Measurements from ENCODE around the gene LLCFC1. TPM values are rescaled to one million over a fixed set of nuclear protein-coding genes. Genes with fewer than 3 reads are reported as not detected.

Gene LLCFC1
- total RNA-seq, 2 donors from 2014 or later: not detected

DNA sequence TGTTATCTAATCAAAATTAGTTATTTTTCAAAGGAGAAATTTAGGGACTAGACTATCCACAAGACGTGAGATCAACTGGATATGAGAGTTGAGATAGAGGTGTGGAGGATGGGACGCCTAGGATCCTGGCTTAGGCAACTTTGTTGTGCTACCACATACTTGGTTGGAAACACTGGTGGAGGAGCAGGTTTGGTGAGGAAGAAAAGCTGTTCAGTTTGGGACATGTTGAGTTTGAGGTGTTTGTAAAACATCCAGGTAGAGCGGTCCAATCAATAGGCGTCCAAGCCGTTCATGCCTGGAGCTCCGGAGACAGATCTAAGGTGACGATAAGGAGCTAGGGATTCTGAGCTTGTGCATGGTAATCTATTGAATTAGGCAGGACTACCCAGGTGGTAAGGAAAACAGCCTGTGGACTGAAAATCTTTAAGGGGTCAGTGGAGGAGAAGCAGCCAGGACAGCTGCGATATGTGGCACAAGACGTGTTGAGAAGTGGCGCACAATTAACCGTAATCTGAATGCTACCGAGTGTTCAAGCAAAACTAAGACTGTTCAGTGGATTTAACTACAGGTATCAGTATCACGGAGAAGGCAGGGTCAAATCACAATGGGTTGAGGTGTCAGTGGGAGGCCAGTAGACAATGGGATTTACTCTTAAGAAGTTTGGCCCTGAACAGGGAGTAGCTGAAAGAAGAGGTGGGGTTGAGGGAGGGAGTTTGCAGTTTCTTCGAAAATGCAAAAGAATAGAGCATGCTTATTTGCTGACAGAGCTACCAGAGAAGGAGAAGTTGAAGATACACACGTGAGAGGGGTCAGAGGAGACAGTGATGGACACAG lies 37.6 kb upstream of the LLCFC1 start:
- H3K36me3 Mint-ChIP-seq (ENCODE audit: low read depth): peaks cover 8% of the 10 kb centered on the region
- H3K27me3 Mint-ChIP-seq: peaks cover 24% of the 10 kb centered on the region
- ATAC-seq: no peak

DNA sequence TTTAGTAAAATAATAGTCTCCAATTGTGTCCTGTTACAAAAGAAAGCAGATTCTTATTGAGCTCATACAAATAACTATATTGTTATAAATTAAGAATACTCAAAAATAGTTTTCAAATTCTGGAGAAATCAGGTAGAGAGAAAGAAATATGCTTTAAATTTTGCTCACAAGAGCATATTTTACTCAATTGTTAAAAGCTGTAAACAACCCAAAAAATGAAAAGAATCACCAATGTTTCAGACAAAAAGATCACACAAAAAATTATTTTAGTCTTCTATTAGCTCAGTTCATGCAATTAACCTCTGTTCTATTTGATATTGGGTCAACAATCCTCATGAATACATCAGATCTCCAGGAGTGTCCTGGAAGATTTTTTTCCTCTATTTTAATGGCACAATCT lies 35.2 kb upstream of the LLCFC1 start:
- Mint-ChIP-seq H3K4me3 (no peak overlapping the region), H3K27ac (no peak overlapping the region), H3K27me3 (peaks cover 29% of the 10 kb centered on the region), H3K4me1 (peaks cover 4% of the 10 kb centered on the region), H3K36me3 (ENCODE audit: low read depth) (peaks cover 4% of the 10 kb centered on the region)
- DNase-seq (no peak), ATAC-seq (no peak)
- H3K9me3 ChIP-seq (ENCODE audit: control insufficient read depth, low read length, poor library complexity, severe bottlenecking): no peaks in the 10 kb centered on the region

More for the DNA sequence above, 37.6 kb upstream of the LLCFC1 start:
- no peak overlapping the region for H3K4me3 Mint-ChIP-seq
- no peaks in the 10 kb centered on the region for H3K9me3 ChIP-seq (ENCODE audit: control insufficient read depth, low read length, poor library complexity, severe bottlenecking)
- H3K27ac Mint-ChIP-seq: no peak overlapping the region
- DNase-seq: no peak
- no peaks in the 10 kb centered on the region for H3K4me1 Mint-ChIP-seq

DNA sequence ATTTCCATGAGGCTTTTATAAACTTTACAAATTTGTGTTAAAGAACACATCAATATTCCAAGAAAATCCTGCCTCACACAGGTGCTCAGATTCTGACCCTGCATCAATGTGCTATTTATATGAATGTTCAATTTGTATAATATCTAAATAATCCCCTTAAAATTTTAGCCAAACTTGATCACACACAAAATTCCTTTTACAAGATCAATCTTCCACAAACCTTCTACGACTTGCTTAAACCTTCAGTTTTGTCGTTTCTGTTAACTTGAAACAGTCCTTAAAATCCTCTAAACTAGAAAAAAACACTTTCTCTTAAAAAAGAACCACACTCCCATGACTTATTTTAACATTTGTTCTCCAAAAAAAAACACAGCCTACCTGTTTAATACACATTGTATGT lies 33.5 kb upstream of the LLCFC1 start:
- H3K4me3 Mint-ChIP-seq: no peak overlapping the region
- no peak for ATAC-seq
- H3K36me3 Mint-ChIP-seq (ENCODE audit: low read depth): peaks cover 4% of the 10 kb centered on the region
- H3K27me3 Mint-ChIP-seq: peaks cover 45% of the 10 kb centered on the region
- no peaks in the 10 kb centered on the region for H3K9me3 ChIP-seq (ENCODE audit: control insufficient read depth, low read length, poor library complexity, severe bottlenecking)
- no peak overlapping the region for H3K27ac Mint-ChIP-seq
- peaks cover 5% of the 10 kb centered on the region for H3K4me1 Mint-ChIP-seq
- DNase-seq: no peak

DNA sequence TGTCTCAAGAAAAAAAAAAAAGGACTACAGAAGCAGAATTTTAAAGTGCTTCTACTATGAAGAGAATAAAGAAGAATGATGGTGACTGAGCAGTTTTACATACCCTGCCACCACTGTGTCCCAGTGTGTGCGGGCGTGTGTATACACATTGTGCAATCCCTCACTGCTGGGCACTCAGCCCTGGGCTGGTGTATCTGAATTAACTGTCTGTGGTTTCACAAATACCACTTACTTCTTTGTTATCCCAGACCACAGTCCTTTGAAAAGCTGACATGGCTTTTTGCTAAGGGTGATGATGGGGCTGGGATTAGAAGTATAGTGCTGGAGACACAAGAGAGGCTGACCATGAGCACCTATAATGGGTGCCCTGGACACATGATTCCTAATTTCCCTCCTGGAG lies 32.6 kb upstream of the LLCFC1 start:
- Mint-ChIP-seq H3K27ac (no peak overlapping the region), H3K4me3 (no peak overlapping the region), H3K36me3 (ENCODE audit: low read depth) (peaks cover 7% of the 10 kb centered on the region), H3K4me1 (peaks cover 5% of the 10 kb centered on the region), H3K27me3 (peaks cover 54% of the 10 kb centered on the region)
- ATAC-seq (no peak), DNase-seq (no peak)
- no peaks in the 10 kb centered on the region for H3K9me3 ChIP-seq (ENCODE audit: control insufficient read depth, low read length, poor library complexity, severe bottlenecking)

DNA sequence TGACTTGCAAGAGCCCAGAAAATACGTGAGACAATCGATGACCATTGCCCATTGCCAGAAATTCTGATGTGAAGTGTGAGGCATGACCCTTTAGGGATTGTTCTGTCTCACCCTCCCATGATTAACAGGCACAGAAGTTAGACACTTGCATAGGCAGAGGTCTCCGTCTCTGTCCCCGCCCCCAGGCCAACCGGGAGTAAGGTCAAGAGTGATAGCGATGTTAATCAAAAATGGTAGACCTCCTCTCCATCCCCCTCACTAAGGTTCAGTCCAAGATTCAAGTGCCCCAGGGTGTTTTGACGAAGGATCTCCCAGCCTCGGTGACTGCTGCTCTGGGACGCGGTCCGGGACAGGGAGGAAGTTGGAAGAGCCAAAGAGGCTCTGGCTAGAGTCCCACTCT lies 31.0 kb upstream of the LLCFC1 start:
- no peak overlapping the region for H3K27ac Mint-ChIP-seq
- no peaks in the 10 kb centered on the region for H3K9me3 ChIP-seq (ENCODE audit: control insufficient read depth, low read length, poor library complexity, severe bottlenecking)
- ATAC-seq (no peak), DNase-seq (no peak)
- H3K27me3 Mint-ChIP-seq: peaks cover 67% of the 10 kb centered on the region
- peaks cover 5% of the 10 kb centered on the region for H3K36me3 Mint-ChIP-seq (ENCODE audit: low read depth)
- no peak overlapping the region for H3K4me3 Mint-ChIP-seq
- H3K4me1 Mint-ChIP-seq: peaks cover 7% of the 10 kb centered on the region

DNA sequence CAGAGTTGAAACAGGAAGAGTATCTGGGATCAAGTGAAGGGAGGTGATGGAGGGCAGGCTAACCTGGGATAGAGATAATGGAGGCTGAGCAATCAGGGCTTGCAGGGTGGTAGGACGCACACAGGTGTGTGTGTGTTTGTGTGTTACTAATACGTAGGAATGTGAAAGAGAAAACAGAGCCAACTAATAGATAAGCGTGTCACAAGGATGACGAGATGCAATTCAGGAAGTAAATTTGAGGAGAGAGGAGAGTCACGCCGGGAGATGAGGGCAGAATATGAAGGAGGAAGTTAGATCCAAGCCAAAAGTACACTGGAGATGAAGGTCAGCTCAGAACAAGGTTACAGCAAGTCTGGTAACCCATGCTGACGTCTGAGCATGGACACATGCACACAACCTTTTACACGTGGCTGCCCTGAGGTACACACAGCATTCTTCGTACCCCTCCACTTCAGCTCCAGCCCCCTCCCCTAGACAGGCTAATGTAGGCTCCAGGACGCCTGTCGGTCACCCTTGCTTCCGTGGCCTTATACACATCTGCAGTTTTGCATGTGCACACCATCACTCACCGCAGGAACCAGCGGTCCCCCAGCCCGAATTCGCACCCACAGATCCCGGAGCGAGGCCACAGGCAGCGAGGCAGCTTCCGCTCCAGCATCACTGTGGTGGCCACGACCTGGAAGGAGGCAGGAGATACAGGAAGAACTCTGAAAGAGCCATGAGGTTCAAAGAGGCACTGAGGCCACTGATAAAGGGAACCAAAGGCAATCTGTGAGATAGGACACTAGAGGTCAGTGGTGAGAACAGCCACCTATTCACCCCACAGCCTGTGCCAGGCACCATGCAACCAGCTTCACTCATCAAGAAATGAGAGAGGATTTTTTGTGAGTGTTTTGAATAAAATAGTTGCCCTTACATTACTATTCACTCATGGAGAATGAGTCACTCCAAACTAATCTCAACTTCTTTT lies 30.1 kb upstream of the LLCFC1 start:
- peaks cover 5% of the 10 kb centered on the region for H3K36me3 Mint-ChIP-seq (ENCODE audit: low read depth)
- H3K27ac Mint-ChIP-seq: no peak overlapping the region
- H3K4me1 Mint-ChIP-seq: peaks cover 7% of the 10 kb centered on the region
- ATAC-seq: peak; percentile 64
- H3K4me3 Mint-ChIP-seq: no peak overlapping the region
- no peaks in the 10 kb centered on the region for H3K9me3 ChIP-seq (ENCODE audit: control insufficient read depth, low read length, poor library complexity, severe bottlenecking)
- H3K27me3 Mint-ChIP-seq: peaks cover 76% of the 10 kb centered on the region
- DNase-seq: no peak

DNA sequence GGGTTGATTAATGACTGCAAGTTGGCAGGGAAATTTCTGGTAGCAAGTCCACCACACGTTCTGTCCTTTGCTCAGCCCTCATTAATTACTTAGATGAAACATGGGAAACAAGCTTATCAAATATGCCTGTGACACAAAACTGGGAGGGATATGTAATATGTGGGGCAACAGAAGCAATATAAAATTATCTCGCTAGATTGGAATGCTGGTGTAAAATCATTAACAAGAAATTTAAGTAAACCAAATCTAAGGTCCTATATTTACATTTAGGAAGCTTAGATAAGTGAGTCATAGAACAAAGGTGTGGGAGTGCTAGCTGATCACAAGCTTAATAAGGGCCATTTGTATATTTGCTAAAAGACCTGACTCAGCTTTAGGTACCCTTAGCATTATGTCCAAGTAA lies 29.3 kb upstream of the LLCFC1 start:
- no peaks in the 10 kb centered on the region for H3K9me3 ChIP-seq (ENCODE audit: control insufficient read depth, low read length, poor library complexity, severe bottlenecking)
- H3K27ac Mint-ChIP-seq: no peak overlapping the region
- no peak for ATAC-seq
- H3K36me3 Mint-ChIP-seq (ENCODE audit: low read depth): peaks cover 5% of the 10 kb centered on the region
- DNase-seq: no peak
- peaks cover 7% of the 10 kb centered on the region for H3K4me1 Mint-ChIP-seq
- H3K27me3 Mint-ChIP-seq: peaks cover 83% of the 10 kb centered on the region
- H3K4me3 Mint-ChIP-seq: no peak overlapping the region

DNA sequence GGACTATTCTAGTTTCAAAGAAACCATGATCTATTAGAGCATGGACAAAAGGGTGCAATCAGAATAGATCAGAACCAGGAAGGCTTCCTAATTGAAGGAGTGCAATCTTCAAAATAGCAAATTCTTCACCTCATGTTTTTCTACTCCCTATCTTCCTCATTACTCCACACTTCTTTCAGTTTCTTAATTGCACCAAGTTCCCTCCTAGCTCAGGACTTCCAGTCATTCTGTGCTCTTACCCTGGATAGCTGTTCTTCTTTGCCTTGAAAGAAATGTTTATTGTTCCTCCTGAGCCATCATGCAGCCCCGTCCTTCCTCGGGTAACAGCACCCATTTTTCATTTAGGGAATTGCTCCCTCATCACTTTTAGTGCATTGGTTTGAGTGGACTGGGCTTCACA lies 28.8 kb upstream of the LLCFC1 start:
- Mint-ChIP-seq H3K4me3 (no peak overlapping the region), H3K27me3 (peaks cover 88% of the 10 kb centered on the region), H3K27ac (no peak overlapping the region), H3K4me1 (peaks cover 7% of the 10 kb centered on the region), H3K36me3 (ENCODE audit: low read depth) (peaks cover 5% of the 10 kb centered on the region)
- no peaks in the 10 kb centered on the region for H3K9me3 ChIP-seq (ENCODE audit: control insufficient read depth, low read length, poor library complexity, severe bottlenecking)
- no peak for ATAC-seq
- DNase-seq: no peak

DNA sequence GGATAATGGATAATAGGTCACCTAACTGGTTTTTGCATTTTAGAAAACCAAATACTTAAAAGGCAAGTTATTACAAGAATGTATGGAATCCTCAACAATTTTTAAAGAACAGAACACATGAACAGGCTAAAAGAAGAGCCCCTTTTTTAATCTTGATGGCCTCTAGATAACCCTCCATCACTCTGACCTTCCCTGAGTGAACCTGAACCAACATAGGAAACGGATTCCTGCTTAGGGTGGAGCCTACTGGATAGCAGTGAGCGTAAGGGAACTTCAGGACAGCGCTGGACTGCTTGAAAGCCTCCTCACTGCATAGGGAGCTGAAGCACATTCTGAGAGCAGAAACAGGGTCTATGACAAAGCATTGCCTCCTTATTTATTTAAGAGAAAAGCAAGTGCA lies 26.2 kb upstream of the LLCFC1 start:
- peaks cover 7% of the 10 kb centered on the region for H3K4me1 Mint-ChIP-seq
- no peak overlapping the region for H3K4me3 Mint-ChIP-seq
- H3K9me3 ChIP-seq (ENCODE audit: control insufficient read depth, low read length, poor library complexity, severe bottlenecking): no peaks in the 10 kb centered on the region
- ATAC-seq (no peak), DNase-seq (no peak)
- peaks cover 84% of the 10 kb centered on the region for H3K27me3 Mint-ChIP-seq
- H3K27ac Mint-ChIP-seq: no peak overlapping the region
- H3K36me3 Mint-ChIP-seq (ENCODE audit: low read depth): peaks cover 7% of the 10 kb centered on the region

DNA sequence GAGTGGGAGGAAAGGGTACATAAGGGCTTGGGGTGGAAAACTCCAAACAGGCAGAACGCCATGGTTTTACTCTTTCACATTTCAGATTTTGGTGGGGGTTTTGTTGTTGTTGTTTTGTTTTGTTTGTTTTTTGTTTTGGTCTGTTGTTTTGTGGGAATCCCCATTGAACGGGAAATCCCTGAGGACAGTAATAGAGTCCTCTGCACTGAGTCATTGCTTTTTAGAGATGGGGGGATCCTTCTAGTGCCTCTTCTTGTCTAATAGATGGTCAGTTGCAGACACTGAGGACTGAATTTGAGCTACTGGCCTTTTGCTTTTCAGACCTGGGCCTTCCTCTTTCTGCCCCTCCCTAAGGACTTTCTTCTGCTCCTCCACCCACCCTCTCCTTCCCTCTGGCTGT lies 25.7 kb upstream of the LLCFC1 start:
- ATAC-seq (no peak), DNase-seq (no peak)
- Mint-ChIP-seq H3K36me3 (ENCODE audit: low read depth) (peaks cover 7% of the 10 kb centered on the region), H3K4me3 (no peak overlapping the region), H3K27me3 (peaks cover 84% of the 10 kb centered on the region), H3K27ac (no peak overlapping the region), H3K4me1 (peaks cover 7% of the 10 kb centered on the region)
- no peaks in the 10 kb centered on the region for H3K9me3 ChIP-seq (ENCODE audit: control insufficient read depth, low read length, poor library complexity, severe bottlenecking)

DNA sequence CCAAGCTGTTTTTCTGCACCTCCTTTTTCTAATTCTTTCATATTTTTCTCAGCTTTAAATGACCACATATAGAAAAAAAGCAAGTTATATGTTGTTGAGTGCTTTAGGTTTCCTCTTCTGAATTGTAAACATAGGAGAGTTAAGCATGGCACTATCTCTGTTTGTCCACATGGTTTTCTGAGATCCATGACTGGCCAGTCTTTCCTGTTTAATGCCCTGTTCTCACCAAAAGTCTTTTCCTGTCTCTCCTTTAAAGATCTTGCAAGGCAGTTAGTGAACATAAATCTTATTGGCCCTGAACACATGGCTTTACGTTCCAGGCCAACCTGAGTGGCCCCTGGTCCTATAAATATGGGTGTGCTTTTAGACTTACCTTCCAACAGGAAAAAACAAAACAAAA lies 25.2 kb upstream of the LLCFC1 start:
- no peak for ATAC-seq

DNA sequence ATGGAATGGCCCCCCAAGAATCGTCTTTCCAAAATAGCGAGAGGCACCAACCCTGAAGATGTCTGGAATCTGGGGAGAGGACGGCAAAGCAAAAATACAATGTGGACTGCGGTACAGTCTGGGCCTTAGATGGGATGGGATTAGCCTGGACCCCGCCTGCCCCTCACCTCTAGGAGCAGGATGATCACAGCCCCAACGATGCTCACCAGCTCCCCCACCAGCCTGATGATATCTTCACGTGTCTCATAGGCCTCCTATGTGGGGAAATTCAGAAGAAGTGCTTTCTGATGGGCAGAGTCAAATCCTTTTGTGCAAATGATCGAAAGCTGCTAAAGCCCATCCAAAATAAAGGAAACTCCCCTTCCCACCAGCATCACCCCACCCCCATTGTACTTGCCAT lies 24.0 kb upstream of the LLCFC1 start:
- Mint-ChIP-seq H3K4me3 (no peak overlapping the region), H3K27me3 (peaks cover 74% of the 10 kb centered on the region)
- DNase-seq: no peak

More for the DNA sequence above, 25.2 kb upstream of the LLCFC1 start:
- Mint-ChIP-seq H3K27me3 (peaks cover 84% of the 10 kb centered on the region), H3K4me1 (peaks cover 3% of the 10 kb centered on the region), H3K36me3 (ENCODE audit: low read depth) (peaks cover 5% of the 10 kb centered on the region), H3K4me3 (no peak overlapping the region), H3K27ac (no peak overlapping the region)
- no peaks in the 10 kb centered on the region for H3K9me3 ChIP-seq (ENCODE audit: control insufficient read depth, low read length, poor library complexity, severe bottlenecking)
- DNase-seq: no peak

DNA sequence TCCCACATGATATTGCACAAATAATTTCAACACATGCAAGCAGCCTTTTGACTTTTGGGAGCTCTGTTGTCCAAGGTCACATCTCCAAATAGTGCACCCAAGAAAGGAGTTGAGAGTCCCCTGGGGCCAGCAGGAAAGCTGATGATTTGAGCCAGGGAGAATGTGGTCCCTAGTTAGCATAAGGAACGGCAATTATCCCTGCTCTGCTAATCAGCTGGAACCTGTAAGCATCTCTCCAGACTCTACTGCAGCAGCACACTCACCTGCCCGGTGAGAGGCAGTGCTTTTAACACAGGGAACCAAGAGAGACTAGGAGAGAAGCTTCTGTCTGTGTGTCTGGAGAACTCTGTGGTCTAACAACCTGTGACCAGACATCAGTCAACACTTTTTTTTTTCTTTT lies 22.8 kb upstream of the LLCFC1 start:
- DNase-seq (no peak), ATAC-seq (no peak)
- H3K9me3 ChIP-seq (ENCODE audit: control insufficient read depth, low read length, poor library complexity, severe bottlenecking): no peaks in the 10 kb centered on the region
- Mint-ChIP-seq H3K4me1 (peaks cover 2% of the 10 kb centered on the region), H3K27me3 (peaks cover 64% of the 10 kb centered on the region), H3K27ac (peak overlapping the region; percentile 70), H3K36me3 (ENCODE audit: low read depth) (peaks cover 2% of the 10 kb centered on the region), H3K4me3 (no peak overlapping the region)

More for the DNA sequence above, 24.0 kb upstream of the LLCFC1 start:
- ATAC-seq: no peak
- Mint-ChIP-seq H3K27ac (no peak overlapping the region), H3K36me3 (ENCODE audit: low read depth) (peaks cover 5% of the 10 kb centered on the region), H3K4me1 (peaks cover 2% of the 10 kb centered on the region)
- no peaks in the 10 kb centered on the region for H3K9me3 ChIP-seq (ENCODE audit: control insufficient read depth, low read length, poor library complexity, severe bottlenecking)
